NCI-H2081 (cell line): ENCODE measurements around the gene ZNF543.
"Not testable (repeated sequence)": the region's sequence is repeated elsewhere in the genome, so short reads cannot be mapped to it uniquely, and the experiment has no call there.

Experiments used
- DNase-seq, 2 experiments: peaks; one replicate each; lab custom pipeline; 2025; lab: John Stamatoyannopoulos, UW

Gene ZNF543

DNA sequence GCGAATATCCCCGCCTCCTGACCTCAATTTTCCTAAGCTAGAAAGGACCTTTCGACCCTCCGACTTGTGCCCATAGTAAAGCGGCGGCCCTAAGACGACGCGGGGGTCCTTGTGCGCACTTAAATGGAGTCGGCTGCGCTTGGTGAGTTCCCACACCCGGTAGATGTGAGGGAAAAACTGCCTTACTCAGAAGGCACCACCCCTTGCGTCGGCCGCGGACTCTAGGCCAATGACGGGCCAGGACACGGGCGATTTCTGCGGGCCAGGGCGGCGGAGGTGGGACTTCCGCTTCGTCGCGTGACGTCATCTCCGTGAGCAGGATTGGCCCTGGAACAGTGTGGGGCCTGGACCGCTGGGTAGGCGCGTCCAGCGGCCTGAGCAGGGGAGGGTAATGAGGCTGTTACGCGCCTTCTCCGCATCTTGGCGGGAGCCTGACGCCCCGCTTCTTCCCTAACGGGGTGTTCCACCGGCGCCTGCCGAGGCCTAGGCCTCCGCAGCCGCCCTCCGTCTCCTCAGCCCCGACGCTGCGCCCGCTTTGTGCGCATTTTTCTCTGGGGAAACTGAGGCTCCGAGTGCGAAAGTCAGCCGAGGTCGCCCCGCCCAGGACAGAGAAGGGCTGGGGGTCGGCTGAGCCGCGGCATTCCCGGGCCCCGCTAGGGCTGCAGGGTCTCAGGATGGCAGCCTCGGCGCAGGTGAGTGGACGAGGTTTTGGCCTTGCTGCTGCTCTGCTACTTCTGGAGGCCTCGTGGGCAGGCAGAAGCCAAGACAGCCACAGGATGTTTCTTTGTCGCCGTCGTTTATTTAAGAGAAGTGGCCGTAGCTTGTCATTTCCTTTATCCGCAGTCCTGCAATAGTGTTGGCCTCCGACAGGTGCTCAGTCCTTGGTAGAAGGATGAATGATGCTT, at the start of gene ZNF543:
Gene ZNF543 (plus strand): TSS at position 293 of the 905 bp plus-strand sequence. CDS start 382 bp downstream, at position 675.
- peak; percentile 94 to 96 for DNase-seq

DNA sequence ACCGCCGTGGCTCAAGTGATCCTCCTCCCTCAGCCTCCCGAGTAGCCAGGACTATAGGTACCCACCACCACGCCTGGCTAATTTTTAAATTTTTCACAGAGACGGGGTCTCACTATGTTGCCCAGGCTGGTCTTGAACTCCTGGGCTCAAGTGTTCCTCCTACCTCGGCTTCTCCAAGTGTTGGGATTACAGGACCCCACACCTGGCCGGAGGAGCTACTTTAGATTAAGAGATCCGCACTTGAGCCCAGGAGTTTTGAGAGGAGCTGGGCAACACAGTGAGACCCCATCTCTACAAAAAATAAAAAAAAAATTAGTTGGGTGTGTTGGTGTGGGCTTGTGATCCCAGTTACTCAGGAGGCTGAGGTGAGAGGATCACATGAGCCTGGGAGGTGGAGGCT, 49.0 kb upstream of the ZNF543 start:
- DNase-seq, result no peak

- no peak for DNase-seq
These were observed 47.3 kb upstream of the ZNF543 start for GRCh38 chr19:57273014-57273413.

DNA sequence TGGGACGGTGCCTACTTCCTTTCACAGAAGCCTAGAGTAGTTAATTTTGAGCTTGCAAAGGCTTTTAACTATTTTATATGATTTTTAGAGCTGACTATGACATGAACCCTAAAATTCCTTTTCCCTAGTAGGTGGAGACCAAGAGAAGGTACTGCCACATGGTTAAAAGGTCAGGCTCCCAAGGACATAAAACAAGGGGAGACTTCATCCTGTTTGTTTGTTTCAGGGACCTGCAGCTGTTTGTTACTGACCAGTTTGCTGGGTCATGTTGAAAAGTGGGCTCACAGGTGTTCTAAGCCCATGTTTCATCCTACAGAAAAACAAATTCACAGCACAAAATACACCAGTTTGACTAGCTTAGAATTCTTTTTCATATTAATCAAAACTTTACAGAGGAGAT, 43.8 kb upstream of the ZNF543 start:
- no peak for DNase-seq

GRCh38 chr19:57278481-57278880, 41.8 kb upstream of the ZNF543 start:
- not testable (repeated sequence) for DNase-seq

GRCh38 chr19:57279418-57280164, 40.7 kb upstream of the ZNF543 start:
- peak; percentile 90 to 92 for DNase-seq

GRCh38 chr19:57280165-57280961, 39.9 kb upstream of the ZNF543 start, which contains the start of gene ZNF460:
Gene ZNF460 (plus strand): TSS chr19:57280485. CDS start chr19:57280807, 322 bp downstream.
- DNase-seq, result peak; percentile 92 to 96

- DNase-seq, result peak; percentile 27 to 35
These were observed 39.3 kb upstream of the ZNF543 start for GRCh38 chr19:57280962-57281400.

DNA sequence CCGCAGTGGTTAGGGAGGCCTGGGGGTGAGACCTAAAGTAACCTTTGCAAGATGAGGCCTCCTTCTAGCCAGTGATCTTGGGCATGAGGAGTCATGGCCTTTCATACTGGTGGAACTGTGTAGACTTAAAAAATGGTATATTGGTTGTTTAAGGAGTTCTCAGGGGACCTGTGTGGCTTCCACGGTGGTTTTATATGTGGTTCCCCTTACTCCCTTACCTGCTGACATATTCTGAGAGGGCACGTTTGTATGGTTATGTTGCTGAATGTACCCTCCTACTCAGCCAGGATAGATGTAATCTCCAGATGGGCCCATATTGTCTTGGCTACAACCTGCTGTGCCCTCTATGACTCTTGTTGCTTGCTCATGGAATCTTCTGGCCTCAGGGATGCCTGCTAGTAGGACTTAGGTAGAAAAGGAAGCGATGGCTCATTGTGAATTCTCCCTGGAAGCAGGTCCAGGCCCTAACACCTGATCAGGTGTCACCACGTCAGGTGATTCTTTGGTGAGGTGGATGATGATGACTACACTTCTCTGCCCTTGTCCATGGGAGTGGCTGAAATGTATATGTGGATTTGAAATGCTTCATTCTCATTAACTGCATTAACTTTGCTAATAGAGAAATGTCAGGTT, 38.1 kb upstream of the ZNF543 start:
- no peak for DNase-seq

DNA sequence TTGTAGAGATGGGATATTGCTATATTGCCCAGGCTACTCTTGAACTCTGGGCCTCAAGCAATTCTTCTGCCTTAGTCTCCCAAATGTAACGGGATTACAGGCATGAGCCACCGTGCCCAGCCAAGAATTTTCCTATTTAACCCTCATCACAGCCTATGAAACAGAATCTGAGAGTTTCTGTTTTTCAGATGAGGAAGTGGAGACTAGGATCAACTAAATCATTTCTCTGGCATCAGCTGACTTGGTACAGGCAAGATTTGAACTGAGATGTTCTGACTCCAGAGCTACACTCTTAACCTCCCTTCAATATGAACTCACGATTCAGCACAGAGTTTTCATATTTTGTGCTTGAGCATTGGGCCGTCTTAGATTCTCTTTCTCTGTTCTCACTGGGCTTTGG, 31.9 kb upstream of the ZNF543 start:
- DNase-seq, result no peak

DNA sequence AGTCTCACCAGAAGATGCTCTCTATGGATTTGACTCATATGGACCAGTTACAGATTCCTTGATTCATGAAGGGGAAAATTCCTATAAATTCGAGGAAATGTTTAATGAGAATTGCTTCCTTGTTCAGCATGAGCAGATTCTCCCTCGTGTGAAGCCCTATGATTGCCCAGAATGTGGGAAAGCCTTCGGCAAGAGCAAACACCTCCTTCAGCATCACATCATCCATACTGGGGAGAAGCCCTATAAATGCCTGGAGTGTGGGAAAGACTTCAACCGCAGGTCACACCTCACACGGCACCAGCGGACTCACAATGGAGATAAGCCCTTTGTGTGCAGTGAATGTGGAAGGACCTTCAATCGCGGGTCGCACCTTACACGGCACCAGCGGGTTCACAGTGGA, 29.3 kb upstream of the ZNF543 start:
- no peak for DNase-seq

GRCh38 chr19:57292547-57292946, 27.7 kb upstream of the ZNF543 start:
- DNase-seq, result no peak

DNA sequence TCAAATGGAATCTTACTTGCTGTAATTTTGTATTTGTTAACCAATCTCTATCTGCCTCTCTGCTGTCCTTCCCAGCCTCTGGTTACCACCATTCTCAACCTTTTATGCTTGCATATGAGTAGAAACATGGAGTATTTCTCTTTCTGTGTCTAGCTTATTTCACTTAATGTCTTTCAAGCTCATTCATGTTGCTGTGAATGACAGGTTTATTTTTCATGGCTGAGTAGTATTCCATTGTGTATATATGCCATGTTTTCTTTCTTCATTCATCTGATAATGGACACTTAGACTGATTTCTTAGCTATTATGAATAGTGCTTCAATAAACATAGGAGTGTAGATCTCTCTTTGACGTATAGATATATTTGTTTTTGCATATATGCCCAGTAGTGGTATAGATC, 26.6 kb upstream of the ZNF543 start:
- no peak for DNase-seq

- DNase-seq, result no peak
These were observed 18.2 kb upstream of the ZNF543 start for GRCh38 chr19:57302020-57302465.

- DNase-seq, result no peak
These were observed 17.4 kb upstream of the ZNF543 start for GRCh38 chr19:57302727-57303401.

- no peak for DNase-seq
These were observed 15.2 kb upstream of the ZNF543 start for GRCh38 chr19:57305056-57305455.

GRCh38 chr19:57308514-57308913, 11.8 kb upstream of the ZNF543 start:
- no peak for DNase-seq

DNA sequence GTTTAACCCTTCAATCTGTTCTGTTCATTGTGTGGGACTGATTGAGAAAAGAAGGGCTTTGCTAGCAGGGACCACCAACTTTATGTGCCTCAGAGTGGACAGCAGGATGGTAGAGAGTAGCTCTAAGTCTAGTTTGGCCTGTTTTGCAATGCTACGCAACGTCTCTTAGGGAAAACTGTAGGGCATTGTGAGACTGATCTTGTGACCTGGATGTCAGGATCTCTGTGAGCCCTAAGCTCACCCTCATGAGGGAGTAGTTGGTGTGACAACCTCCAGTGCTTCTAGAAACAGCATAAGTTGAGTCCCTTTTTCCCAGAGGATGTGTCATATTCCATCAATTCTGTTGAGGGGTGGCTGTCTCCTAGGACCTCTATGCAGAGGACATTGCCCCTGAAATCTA, 9.5 kb upstream of the ZNF543 start:
- no peak for DNase-seq

DNA sequence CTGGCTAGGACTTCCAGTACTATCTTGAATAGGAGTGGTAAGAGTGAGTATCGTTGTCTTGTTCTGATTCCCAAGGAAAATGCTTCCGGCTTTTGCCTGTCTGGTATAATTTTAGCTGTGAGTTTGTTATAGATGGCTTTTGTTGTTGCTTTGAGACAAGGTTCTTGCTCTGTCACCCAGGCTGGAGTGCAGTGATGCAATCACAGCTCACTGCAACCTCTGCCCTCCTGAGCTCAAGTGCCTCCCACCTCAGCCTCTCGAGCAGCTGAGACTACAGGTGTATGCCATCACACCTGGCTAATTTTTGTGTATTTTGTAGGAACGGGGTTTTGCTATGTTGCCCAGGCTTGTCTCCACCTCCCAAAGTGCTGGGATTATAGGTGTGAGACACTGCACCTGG, 6.1 kb upstream of the ZNF543 start:
- DNase-seq, result no peak

GRCh38 chr19:57317503-57317902, 2.8 kb upstream of the ZNF543 start:
- DNase-seq, result no peak

DNA sequence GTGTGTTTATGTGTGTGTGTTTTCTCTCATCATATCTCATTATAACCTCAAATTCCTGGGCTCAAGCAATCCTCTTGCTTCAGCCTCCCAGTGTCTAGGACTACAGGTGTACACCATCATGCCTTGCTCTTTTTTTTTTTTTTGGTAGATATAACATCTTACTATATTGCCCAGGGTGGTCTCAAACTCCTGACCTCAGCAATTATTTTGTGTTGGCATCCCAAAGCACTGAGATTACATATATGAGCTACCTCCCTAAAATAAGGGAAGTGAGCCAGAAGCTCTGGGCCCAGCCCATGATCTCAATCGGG, 448 bp upstream of the ZNF543 start:
- no peak for DNase-seq
